Endothelial cell of umbilical vein (primary cell): ENCODE measurements around the gene TSHZ1. TPM values are rescaled to one million over a fixed set of nuclear protein-coding genes. Genes with fewer than 3 reads are reported as not detected.

Source experiments
- BruUV-seq: library from RNA; stranded (reverse); fragments of 400-500 nt; replicated peaks from 2 replicates; lab custom pipeline; 2021; lab: Mats Ljungman, UMichigan
- CTCF ChIA-PET: fragments of 300-600, 350-600 bp; sonication (Branson Sonifier 250); formaldehyde crosslinking; loops from one replicate; lab custom pipeline; 2021; ENCODE audit warnings: antibody characterized with exemption, inconsistent platforms; lab: Charles Lee
- POLR2A ChIA-PET: fragments of 300-600, 350-600 bp; sonication (Branson Sonifier 250); formaldehyde crosslinking; loops from one replicate; lab custom pipeline; 2021; ENCODE audit warnings: antibody characterized with exemption, inconsistent platforms; lab: Charles Lee
- DNase-seq: peaks from one replicate; pipeline ENCODE4 v3.0.0-alpha.2; 2011; ENCODE audit warnings: low read depth, low spot score
- FAIRE-seq: peaks from 2 replicates; lab custom pipeline; 2011; peaks lifted over from hg19 to GRCh38; lab: Jason Lieb, UNC
- H2AFZ ChIP-seq: 2 replicates; pipeline ENCODE4 v1.6.0; 2012; ENCODE audit warnings: low read depth, low read length, control low read depth, inconsistent platforms
- H3K27ac ChIP-seq: 2 replicates; pipeline ENCODE4 v1.5.1; 2011; ENCODE audit warnings: low read depth, mild to moderate bottlenecking, control low read depth, low read length, moderate library complexity; ENCODE audit not compliant: insufficient read depth
- H3K27me3 ChIP-seq, 2 experiments: 2 replicates each; pipeline versions ENCODE4 v1.6.0 to v1.6.1; 2011; ENCODE audit warnings: low read length in 2 of 2, mixed read lengths in 1 of 2; ENCODE audit not compliant: control insufficient read depth in 2 of 2, insufficient read depth in 2 of 2
- H3K36me3 ChIP-seq, 2 experiments: 2 replicates in 1 of 2; 3 replicates in 1 of 2; pipeline ENCODE4 v1.5.1; 2011; ENCODE audit warnings: low read length in 2 of 2, mild to moderate bottlenecking in 1 of 2, moderate library complexity in 1 of 2; ENCODE audit not compliant: control insufficient read depth in 2 of 2, insufficient read depth in 2 of 2; ENCODE audit errors: extremely low read depth in 1 of 2
- H3K4me1 ChIP-seq: 3 replicates; pipeline ENCODE4 v1.5.1; 2011; ENCODE audit warnings: mild to moderate bottlenecking, low read length; ENCODE audit not compliant: control insufficient read depth, insufficient read depth; ENCODE audit errors: extremely low read depth
- H3K4me2 ChIP-seq: 2 replicates; pipeline ENCODE4 v1.6.1; 2011; ENCODE audit warnings: low read length, control low read depth, mixed read lengths; ENCODE audit not compliant: insufficient read depth
- H3K4me3 ChIP-seq, 3 experiments: fragments of 200-600 bp in 1 of 3; sonication (generic), shearing (Covaris generic) in 1 of 3; replicated peaks in 1 of 3; 2 replicates each; pipeline ENCODE4 v1.5.1; 2011 to 2016; ENCODE audit warnings: control low read depth in 3 of 3, low read length in 3 of 3, mild to moderate bottlenecking in 2 of 3, inconsistent platforms in 1 of 3, low read depth in 1 of 3, moderate library complexity in 1 of 3; ENCODE audit not compliant: insufficient read depth in 1 of 3
- H3K79me2 ChIP-seq: 2 replicates; pipeline ENCODE4 v1.6.0; 2012; ENCODE audit warnings: low read length, inconsistent platforms; ENCODE audit not compliant: control insufficient read depth, insufficient read depth
- H3K9ac ChIP-seq: replicated peaks from 2 replicates; pipeline ENCODE3; 2011; ENCODE audit warnings: low read length, control low read depth; ENCODE audit not compliant: insufficient read depth; ENCODE audit errors: extremely low read depth
- H3K9me1 ChIP-seq: replicated peaks from 3 replicates; pipeline ENCODE4 v1.6.0; 2011; ENCODE audit warnings: mild to moderate bottlenecking, low read length; ENCODE audit not compliant: control insufficient read depth, insufficient read depth; ENCODE audit errors: extremely low read depth
- H3K9me3 ChIP-seq: replicated peaks from 2 replicates; pipeline ENCODE4 v1.5.1; 2012; ENCODE audit warnings: low read length, inconsistent platforms; ENCODE audit not compliant: control insufficient read depth, insufficient read depth
- H4K20me1 ChIP-seq: replicated peaks from 2 replicates; pipeline ENCODE3; 2011; ENCODE audit warnings: mild to moderate bottlenecking, low read length; ENCODE audit not compliant: control insufficient read depth, insufficient read depth; ENCODE audit errors: extremely low read depth
- CTCF ChIP-seq, 2 donors: IDR thresholded peaks; 1 replicate in 1 of 2; 2 replicates in 1 of 2; pipeline ENCODE4 v1.5.1; 2011; ENCODE audit warnings: low read length in 2 of 2, mild to moderate bottlenecking in 2 of 2, moderate library complexity in 2 of 2, control low read depth in 1 of 2, inconsistent platforms in 1 of 2, low read depth in 1 of 2; ENCODE audit not compliant: insufficient read depth in 1 of 2; ENCODE audit errors: extremely low read depth in 1 of 2
- GATA2 ChIP-seq: IDR thresholded peaks from 2 replicates; pipeline ENCODE4 v1.7.0; 2011; ENCODE audit warnings: low read depth, mild to moderate bottlenecking, moderate library complexity, mixed read lengths, low read length; ENCODE audit not compliant: insufficient read length, insufficient read depth
- MAX ChIP-seq: IDR thresholded peaks from 2 replicates; pipeline ENCODE4 v1.6.1; 2011; ENCODE audit not compliant: insufficient read depth, insufficient read length
- POLR2A ChIP-seq: IDR thresholded peaks from 2 replicates; pipeline ENCODE4 v1.6.1; 2012; ENCODE audit warnings: low read depth, mild to moderate bottlenecking, control low read depth, low read length
- POLR2AphosphoS5 ChIP-seq: IDR thresholded peaks from 2 replicates; pipeline ENCODE4 v1.6.1; 2012; ENCODE audit warnings: low read depth, mild to moderate bottlenecking, control low read depth, low read length, moderate library complexity; ENCODE audit not compliant: insufficient read depth
- dilution Hi-C: fragments of 300-500 bp; cut with MboI; formaldehyde crosslinking; loops from one replicate; pipeline ENCODE4 v1.15.0; 2019; ENCODE audit warnings: low sequenced_read_pairs; ENCODE audit not compliant: extremely low pct_ligation_motif_present
- intact Hi-C: fragments of 100-400 bp; cut with micrococcal nuclease; formaldehyde crosslinking; loops from one replicate; pipeline ENCODE4 v1.10.0; 2022
- polyA plus RNA-seq, 4 experiments: library from polyadenylated mRNA; depleted of rRNA in 3 of 4; stranded (reverse) in 3 of 4; unstranded in 1 of 4; fragments of >200 nt; gene quantifications; 2 replicates each; pipeline versions ENCODE4 v1.2.1 to v1.2.3, GENCODE V29; 2011 to 2012; ENCODE audit warnings: missing spikeins in 1 of 4
- total RNA-seq: library from RNA; stranded (reverse); gene quantifications from 2 replicates; pipeline ENCODE4 v1.2.3, GENCODE V29; 2021

The TSHZ1 gene
- total and polyA plus RNA-seq, 2 donors (not counting 3 experiments of a cell fraction or from before 2014, with no cell fraction given) = 4.2 to 10.2 TPM

- H3K4me1 ChIP-seq = no peaks in the 10 kb centered on the region
- H4K20me1 ChIP-seq = no peaks in the 10 kb centered on the region
- peaks cover 0 to 3% of the 10 kb centered on the region in 2 experiments for H3K27me3 ChIP-seq
- DNase-seq (no peak), FAIRE-seq (no peak)
- H3K4me3 ChIP-seq = no peak overlapping the region
- no peak overlapping the region for H3K9ac ChIP-seq
- H3K79me2 ChIP-seq = no peaks in the 10 kb centered on the region
- ChIA-PET CTCF (no interaction called here), POLR2A (no interaction called here)
- H3K36me3 ChIP-seq = no peaks in the 10 kb centered on the region
- TF ChIP-seq GATA2 = no peak
- no peak for TF ChIP-seq POLR2A
- TF ChIP-seq POLR2AphosphoS5 = no peak
- no peak for TF ChIP-seq CTCF (IDR thresholded peaks at IDR 0.05; ENCODE audit: extremely low read depth in 1 of 2, insufficient read depth in 1 of 2, low read depth in 1 of 2, low read length in 2 of 2)
- no peak for TF ChIP-seq MAX
- BruUV-seq = no TSS peak
- intact Hi-C loops (no loop called here), dilution Hi-C loops (no loop called here)
- no peak overlapping the region for H3K27ac ChIP-seq
- no peak overlapping the region for H2AFZ ChIP-seq
- no peaks in the 10 kb centered on the region for H3K9me1 ChIP-seq
- H3K9me3 ChIP-seq = no peaks in the 10 kb centered on the region
- H3K4me2 ChIP-seq = no peak overlapping the region
Observed at GRCh38 chr18:75323821-75324585, 113.4 kb downstream of the TSHZ1 start.
